Activated CD4-positive, alpha-beta T cell treated with anti-CD3 and anti-CD28 coated beads, Interleukin-2, Interleukin-4, amounts not matched to agents 100 ng/mL and 50 ng/mL, durations not matched to agents 16 hours and 8 hours (primary cell): ENCODE results near the gene E2F1.

ENCODE experiments used
- DNase-seq: peaks from one replicate; pipeline ENCODE4 v3.0.0-alpha.2; 2020; ENCODE audit warnings: low spot score

Gene E2F1

GRCh38 chr20:33686100-33686983 is at the start of gene E2F1:
TSS of gene E2F1 (minus strand) at chr20:33686385. CDS start at chr20:33686264, 121 bp downstream.
- peak; percentile 97 for DNase-seq

- no peak for DNase-seq
Observed at GRCh38 chr20:33733654-33734576, 47.7 kb upstream of the E2F1 start.

GRCh38 chr20:33732166-33732970 is 46.2 kb upstream of the E2F1 start:
- peak; percentile 70 for DNase-seq

GRCh38 chr20:33731693-33732165 is 45.5 kb upstream of the E2F1 start, which contains the start of gene ZNF341:
TSS of gene ZNF341 (plus strand) at chr20:33731996. CDS start at chr20:33732022, 26 bp downstream.
- peak; percentile 89 for DNase-seq

- DNase-seq: no peak
Observed at GRCh38 chr20:33730946-33731692, 44.9 kb upstream of the E2F1 start.

- no peak for DNase-seq
Observed at GRCh38 chr20:33729101-33729500, 42.9 kb upstream of the E2F1 start.

- DNase-seq: no peak
Observed at GRCh38 chr20:33728463-33728862, 42.3 kb upstream of the E2F1 start.

- DNase-seq: no peak
Observed at GRCh38 chr20:33727806-33728205, 41.6 kb upstream of the E2F1 start.

- DNase-seq: no peak
Observed at GRCh38 chr20:33727115-33727479, 40.9 kb upstream of the E2F1 start.

- DNase-seq: no peak
Observed at GRCh38 chr20:33725607-33726264, 39.6 kb upstream of the E2F1 start.

GRCh38 chr20:33724439-33725094 is 38.4 kb upstream of the E2F1 start:
- no peak for DNase-seq

- DNase-seq: no peak
Observed at GRCh38 chr20:33721391-33722140, 35.4 kb upstream of the E2F1 start.

GRCh38 chr20:33719989-33720709 is 34.0 kb upstream of the E2F1 start, which contains the start of gene PXMP4:
TSS of gene PXMP4 (minus strand) at chr20:33720310. CDS start at chr20:33720207, 103 bp downstream.
- DNase-seq: peak; percentile 97

- DNase-seq: no peak
Observed at GRCh38 chr20:33719277-33719988, 33.2 kb upstream of the E2F1 start.

- DNase-seq: no peak
Observed at GRCh38 chr20:33716498-33716897, 30.3 kb upstream of the E2F1 start.

GRCh38 chr20:33713865-33714367 is 27.7 kb upstream of the E2F1 start:
- DNase-seq: no peak

GRCh38 chr20:33711446-33711738 is 25.2 kb upstream of the E2F1 start:
- no peak for DNase-seq
